Measurements from ENCODE around the gene LYRM1.

DNA sequence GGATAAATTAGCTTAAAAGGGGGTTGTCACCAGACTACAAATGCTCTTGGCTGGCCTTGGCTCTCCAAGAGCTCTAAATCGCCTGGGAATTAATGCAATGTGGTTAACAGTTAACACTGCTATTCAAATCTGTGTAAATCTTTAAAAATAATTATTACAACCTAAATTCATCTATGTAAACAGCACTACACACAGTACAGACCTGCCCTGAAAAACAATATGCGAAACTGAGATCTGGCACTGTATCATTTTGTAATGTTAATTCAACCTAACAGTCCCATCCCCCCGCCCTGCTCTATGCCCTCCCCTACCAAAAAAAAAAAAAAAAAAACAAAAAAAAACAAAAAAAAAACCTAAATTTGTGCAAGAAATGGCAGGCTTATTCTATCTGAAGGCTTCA is 41.3 kb upstream of the LYRM1 start:
- TF ChIP-seq CTCF (conservative IDR thresholded peaks at IDR 0.05; ENCODE audit: low read length) (no peak), EZH2phosphoT487 (IDR thresholded peaks at IDR 0.05; ENCODE audit: borderline replicate concordance) (no peak)
